SU-DHL-6 (cell line): ENCODE results near the gene EDARADD.

ENCODE experiments used
- EZH2phosphoT487 ChIP-seq: fragments of 200-600 bp; sonication (generic), shearing (Covaris generic); conservative IDR thresholded peaks from 2 replicates; pipeline ENCODE4 v1.6.1; 2018; ENCODE audit warnings: mild to moderate bottlenecking, antibody characterized with exemption, low read length, moderate library complexity, mixed read lengths
- TF ChIP-seq, protein P1 (sequence below): fragments of 200-600 bp; sonication (generic); IDR thresholded peaks from one replicate; pipeline ENCODE4 v1.5.1; 2017; ENCODE audit warnings: antibody characterized with exemption, mild to moderate bottlenecking, low read length, moderate library complexity; ENCODE audit not compliant: insufficient read depth, poor library complexity, severe bottlenecking

DNA sequence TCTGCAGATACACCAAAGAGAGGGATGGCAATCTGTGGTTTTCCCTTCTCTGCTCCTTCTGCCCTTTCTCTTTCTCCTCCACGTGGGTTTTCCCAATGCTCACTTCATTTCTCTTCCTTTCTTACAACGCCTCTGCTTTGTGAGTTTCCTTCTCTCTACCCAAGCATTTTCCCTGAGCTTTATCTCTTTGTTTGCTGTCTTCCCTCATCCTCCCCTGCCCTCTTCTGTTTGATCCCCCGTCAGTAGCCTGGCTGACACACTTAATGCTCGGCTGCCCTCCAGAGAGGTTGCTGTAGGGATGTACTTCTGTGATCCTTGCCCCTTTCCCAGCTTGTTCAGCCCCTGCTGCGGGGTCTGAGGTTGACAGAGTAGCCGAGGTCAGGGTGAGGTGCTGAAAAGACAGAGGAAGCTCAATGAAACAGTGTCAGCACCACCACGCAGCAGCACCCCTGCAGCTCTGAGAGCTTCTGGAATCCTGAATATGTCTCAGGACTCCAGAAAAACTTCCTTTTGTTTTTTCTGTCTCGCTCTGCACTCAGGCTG, 6.0 kb downstream of the EDARADD start:
- TF ChIP-seq, protein P1, sequence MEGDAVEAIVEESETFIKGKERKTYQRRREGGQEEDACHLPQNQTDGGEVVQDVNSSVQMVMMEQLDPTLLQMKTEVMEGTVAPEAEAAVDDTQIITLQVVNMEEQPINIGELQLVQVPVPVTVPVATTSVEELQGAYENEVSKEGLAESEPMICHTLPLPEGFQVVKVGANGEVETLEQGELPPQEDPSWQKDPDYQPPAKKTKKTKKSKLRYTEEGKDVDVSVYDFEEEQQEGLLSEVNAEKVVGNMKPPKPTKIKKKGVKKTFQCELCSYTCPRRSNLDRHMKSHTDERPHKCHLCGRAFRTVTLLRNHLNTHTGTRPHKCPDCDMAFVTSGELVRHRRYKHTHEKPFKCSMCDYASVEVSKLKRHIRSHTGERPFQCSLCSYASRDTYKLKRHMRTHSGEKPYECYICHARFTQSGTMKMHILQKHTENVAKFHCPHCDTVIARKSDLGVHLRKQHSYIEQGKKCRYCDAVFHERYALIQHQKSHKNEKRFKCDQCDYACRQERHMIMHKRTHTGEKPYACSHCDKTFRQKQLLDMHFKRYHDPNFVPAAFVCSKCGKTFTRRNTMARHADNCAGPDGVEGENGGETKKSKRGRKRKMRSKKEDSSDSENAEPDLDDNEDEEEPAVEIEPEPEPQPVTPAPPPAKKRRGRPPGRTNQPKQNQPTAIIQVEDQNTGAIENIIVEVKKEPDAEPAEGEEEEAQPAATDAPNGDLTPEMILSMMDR, result no peak
- TF ChIP-seq EZH2phosphoT487, result no peak
